NCI-H187 treated with DMSO at 0.1 percent for 48 hours (cell line): ENCODE results near the gene ADGRG1.
"Not testable (repeated sequence)": the region's sequence is repeated elsewhere in the genome, so short reads cannot be mapped to it uniquely, and the experiment has no call there.

Experiments
- DNase-seq: peaks from one replicate; lab custom pipeline; 2025; lab: John Stamatoyannopoulos, UW

The ADGRG1 gene

DNA sequence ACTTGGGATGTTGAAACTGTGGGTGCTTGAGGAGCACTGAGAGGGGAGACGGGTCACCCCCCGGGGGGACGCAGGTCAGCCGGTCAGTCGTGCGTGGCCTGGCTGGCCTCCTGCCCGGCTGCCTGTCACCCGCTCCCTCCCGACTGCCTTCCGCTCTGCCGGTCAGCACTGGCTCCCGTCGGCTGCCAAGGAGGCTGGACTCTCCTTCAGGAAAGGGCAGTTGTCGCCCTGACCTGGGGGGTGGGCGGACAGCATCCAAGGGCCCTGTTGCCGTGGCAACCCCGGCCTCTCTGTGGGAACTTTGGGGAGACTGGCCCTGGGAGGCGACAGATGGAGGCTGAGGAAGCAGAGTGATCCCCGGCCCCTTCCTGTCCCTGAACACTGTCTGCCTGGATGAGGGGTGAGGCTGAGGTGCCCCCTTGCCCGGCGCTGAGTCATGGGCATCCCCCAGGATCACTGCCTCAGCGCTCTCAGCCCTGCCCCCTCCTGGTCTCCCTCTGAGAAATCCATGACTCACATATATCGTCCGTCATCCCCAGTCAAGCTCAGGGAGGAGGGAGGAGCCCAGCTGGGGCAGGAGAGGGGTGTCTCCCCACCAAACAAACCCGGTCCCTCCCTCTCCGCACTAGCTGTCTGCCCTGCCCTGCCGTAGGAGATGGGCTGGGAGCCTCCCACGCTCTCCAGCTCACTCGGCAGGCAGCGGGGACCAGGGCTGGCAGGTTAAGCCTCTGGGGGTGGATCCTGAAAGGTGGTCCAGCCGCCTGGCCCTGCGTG, at the start of gene ADGRG1:
TSS of gene ADGRG1 (plus strand) at position 623 of the 774 bp plus-strand sequence. CDS start 21,658 bp downstream, outside the sequence.
- no peak for DNase-seq

- no peak for DNase-seq
These were observed 49.1 kb upstream of the ADGRG1 start for GRCh38 chr16:57579361-57579665.

- no peak for DNase-seq
These were observed 43.3 kb upstream of the ADGRG1 start for GRCh38 chr16:57585051-57585687.

GRCh38 chr16:57588831-57589230, 39.6 kb upstream of the ADGRG1 start:
- DNase-seq = no peak

DNA sequence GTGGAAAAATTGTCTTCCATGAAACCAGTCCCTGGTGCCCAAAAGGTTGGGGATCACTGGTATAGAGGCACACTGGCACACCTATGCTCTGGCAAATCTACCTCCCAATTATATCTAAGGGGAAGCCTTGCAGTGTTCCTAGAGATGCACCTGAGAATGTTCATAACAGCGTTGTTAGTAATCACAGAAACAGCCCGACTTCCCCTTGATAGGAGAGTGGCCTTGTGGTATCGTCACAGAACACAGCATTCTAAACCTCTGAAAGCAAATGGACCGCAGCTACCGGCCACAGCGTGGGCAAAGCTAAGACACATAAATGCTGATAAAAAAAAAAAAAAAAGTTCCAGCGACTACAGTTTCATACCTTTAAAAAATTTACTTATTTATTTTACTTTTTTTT, 39.1 kb upstream of the ADGRG1 start:
- DNase-seq = no peak

GRCh38 chr16:57590654-57591085, 37.8 kb upstream of the ADGRG1 start:
- DNase-seq = no peak

DNA sequence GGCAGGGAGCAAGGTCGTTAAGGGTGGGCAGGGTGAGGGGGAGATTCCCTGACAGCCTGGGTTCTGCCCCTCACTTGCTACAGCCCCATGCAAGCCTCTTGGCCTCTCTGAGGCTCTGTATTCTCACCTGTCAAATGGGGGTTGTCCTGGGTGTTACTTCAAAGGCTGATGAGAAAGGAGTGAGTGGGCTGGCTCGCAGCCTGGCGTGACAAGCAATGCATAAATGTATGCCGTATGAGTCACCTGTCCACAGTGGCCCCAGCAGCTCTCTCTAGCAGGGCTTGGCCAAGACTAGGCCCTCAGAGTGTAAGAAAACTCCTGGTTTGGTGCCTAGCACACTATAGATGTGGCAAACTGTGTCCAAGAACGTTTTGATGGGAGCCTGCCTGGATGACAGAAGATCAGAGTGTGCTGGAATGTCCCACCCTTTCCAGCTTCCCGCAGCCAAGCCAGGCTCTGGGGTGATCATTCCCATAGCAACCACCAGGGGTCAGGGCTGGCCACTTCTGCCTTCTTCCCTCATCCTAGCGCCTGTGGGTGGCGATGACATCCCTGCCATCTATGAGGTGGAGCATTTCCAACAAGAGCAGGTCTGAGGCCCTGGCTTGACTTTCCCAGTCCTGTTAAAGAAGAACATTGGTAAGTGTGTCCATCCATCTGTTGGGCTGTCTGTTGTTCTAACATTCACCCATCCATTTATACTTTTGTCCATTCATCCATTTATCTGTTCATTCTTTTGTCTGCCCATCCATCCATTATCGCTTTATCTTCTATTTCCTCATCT, 37.2 kb upstream of the ADGRG1 start:
- DNase-seq = no peak

DNA sequence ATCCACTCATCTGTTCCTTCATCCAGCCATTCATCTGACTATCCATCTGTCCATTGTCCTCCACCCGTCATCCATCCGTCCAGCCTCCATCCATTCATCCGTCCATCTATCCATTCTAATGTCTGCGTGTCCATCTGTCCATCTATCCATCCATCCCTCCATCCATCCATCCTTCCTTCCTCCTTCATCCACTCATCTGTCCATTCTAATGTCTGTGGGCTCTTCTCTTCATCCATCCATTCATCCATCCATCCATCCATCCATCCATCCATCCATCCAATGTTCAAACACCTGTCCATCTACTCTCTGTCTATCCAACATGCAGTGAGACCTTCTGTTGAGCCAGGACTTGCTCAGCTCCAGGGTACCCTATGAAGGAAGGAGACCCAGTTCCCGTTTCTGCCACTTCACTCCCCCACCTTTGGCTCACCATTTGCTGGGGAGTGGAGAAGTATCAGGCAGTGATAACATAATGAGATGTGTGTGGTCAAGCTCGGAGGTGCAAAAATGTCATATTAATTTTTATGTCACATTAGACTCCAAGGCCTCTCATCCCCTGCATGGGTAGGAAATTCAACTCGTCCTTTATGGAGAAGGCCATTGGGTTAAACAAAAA, 36.5 kb upstream of the ADGRG1 start:
- DNase-seq = no peak

- DNase-seq = no peak
These were observed 35.8 kb upstream of the ADGRG1 start for GRCh38 chr16:57592591-57593003.

DNA sequence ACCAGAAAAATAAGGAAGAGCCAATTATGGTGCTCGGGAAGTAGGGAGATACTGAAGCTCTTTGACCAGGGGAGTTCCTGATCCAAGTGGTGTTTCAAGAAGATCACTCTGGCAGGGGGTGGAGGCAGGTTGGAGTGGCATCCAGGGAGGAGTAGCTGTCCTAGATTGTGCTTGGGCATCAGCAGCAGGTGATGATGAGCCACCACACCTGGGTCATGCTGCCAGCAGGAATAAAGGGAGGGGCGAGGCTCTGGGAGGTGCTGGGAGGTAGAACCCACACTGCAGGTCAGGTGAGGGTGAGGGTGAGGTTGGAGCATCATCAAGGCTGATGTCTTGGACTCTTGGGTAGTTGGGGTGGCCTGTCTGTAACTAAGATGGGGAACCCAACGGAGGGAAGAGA, 35.4 kb upstream of the ADGRG1 start:
- no peak for DNase-seq

DNA sequence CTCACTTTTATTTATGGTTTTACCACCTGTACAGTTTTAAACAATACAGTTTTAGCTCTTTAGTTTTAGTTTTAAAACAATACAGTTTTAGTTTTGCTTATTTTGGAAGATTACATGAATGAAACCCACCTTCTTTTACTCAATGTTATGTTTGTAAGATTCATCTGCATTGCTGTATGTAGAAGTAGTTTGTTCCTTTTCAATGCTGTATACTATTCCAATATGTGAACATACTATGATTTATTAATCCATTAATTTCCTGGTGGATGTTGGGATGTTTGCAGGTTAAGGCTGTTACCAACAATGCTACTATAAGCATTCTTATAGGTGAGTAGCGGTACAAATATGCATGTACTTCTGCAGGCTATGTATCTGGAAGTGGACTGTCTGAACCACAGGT, 34.4 kb upstream of the ADGRG1 start:
- DNase-seq = no peak

GRCh38 chr16:57594531-57595031, 33.8 kb upstream of the ADGRG1 start:
- no peak for DNase-seq

DNA sequence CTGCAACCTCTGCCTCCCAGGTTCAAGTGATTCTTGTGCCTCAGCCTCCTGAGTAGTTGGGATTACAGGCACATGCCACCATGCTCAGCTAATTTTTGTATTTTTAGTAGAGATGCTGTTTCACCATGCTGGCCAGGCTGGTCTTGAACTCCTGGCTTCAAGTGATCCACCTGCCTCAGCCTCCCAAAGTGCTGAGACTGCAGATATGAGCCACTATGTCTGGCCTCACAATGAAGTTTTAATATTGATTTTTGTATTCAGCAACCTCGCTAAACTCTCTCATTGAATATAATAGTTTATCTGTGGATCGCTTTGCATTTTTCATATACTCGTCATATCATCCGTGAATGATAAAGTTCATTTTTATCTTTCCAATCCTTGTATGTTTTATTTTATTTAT, 32.2 kb upstream of the ADGRG1 start:
- not testable (repeated sequence) for DNase-seq

GRCh38 chr16:57598437-57598836, 30.0 kb upstream of the ADGRG1 start:
- DNase-seq = no peak

DNA sequence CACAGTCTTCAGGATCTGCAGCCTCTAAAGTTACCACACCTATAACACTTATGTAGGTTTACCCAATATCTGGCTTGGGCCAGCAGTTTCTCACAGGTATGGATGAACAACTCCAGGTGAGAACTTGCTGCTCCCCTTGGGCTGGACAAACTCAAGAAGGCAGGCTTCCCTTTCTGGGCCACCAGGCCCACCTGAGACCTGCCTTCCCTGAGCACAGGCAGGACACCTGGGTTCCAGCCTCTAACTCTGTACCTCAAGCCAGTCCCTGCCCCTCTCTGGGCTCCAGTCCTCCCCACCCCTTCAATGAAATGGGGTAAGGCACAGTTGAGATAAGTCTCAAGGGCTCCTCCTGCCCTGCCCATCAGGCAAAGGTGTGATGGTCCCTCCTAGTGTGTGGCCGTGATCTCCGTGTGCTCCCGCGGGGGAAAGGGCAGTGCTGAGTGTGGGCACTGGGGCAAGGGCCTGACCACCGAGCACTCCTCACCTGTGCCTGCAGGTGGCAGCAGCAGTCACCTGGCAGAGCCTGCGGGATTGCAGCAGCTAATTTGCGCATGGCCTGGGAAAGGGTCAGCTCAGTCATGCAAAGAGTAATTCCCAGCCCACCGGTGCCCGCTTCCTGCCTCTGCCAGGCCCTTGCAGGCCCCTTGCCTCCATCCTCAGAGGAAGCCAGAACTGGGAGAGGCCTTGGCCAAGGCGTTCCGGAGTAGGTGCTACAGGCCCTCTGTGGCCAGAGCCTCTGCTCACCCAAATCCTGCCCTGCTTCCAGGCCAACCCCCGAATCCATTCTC, 28.2 kb upstream of the ADGRG1 start:
- DNase-seq = no peak

DNA sequence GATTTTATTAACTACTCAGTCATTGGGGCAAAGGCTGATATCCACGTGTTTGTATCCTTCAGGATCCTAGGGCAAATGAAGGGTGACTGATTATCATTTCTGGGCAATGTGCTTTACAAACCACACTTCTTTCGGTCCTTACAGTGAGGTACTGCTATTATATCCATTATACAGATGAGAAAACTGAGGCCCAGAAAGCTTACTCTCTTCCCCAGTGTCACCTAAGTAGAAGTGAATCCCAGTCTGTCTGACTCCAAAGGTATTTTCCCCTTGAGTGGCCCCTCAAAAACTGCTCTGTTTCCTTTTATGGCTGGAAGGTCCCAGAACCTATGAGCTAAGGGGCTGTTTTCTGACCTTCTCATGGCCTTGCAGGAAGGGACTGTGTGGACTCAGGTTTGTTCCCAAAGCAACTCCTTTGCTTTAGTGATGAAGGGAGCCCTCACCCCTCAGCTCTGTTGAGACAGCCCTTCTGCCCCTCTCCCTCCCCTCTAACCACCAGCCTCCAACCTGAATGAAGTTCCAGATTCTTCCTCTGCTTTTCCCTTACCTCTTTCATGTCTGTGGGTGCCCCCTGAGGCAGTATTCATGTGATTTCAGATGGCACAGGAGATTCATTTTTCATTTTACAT, 27.4 kb upstream of the ADGRG1 start:
- DNase-seq = no peak

DNA sequence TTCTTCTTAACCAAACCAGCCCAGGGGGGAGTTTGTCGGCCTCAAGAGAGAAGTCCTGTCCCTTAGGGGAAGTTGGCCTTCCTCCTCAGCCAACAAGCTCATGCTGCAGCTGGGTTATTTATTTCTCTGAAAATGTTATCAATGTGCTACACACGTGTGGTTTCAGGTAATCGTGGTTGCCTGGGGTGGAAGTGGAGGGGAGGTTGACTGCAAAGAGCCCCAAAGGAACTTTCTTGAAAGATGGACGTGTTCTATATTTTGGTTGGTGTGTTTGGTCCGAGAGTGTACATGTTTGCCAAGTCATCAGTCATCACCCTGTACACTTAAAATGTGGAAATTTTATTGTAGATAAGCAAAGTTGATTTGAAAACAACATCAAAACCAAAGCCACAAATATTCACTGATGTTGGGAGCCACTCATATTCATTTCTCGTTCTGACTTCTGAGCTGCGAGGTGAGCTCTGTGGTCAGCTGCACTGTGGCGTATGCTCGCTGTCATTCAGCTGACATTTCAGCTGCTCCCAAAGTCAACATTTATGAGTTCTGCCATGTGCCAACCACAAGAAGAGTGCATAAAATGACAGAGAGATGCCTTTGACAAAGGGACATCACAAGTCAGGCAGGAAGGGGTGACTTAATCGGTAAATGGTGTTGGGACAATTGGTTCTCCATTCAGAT, 26.5 kb upstream of the ADGRG1 start:
- no peak for DNase-seq

GRCh38 chr16:57603115-57604024, 25.1 kb upstream of the ADGRG1 start:
- no peak for DNase-seq

DNA sequence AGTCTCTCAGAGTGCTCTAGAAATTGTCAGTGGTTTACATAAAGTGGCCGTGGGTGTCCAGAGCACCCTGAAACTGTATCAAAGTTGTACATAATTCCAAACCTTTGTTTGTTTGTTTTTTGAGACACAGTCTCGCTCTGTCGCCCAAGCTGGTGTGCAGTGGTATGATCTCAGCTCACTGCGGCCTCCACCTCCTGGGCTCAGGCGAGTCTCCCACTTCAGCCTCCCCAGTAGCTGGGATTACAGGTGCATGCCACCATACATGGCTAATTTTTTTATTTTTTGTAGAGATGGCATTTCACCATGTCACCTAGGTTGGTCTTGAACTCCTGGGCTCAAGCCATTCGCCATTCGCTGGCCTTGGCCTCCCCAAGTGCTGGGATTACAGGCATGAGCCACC, 24.3 kb upstream of the ADGRG1 start:
- DNase-seq = no peak
